GM12801 (cell line): ENCODE data around the gene ZSCAN5B.
"Not testable (repeated sequence)": the region's sequence is repeated elsewhere in the genome, so short reads cannot be mapped to it uniquely, and the experiment has no call there.

ENCODE experiments used
- CTCF ChIP-seq: IDR thresholded peaks from one replicate; pipeline ENCODE4 v1.5.1; 2011; ENCODE audit warnings: control low read depth; ENCODE audit not compliant: insufficient read length; ENCODE audit errors: extremely low read depth

Gene ZSCAN5B

DNA sequence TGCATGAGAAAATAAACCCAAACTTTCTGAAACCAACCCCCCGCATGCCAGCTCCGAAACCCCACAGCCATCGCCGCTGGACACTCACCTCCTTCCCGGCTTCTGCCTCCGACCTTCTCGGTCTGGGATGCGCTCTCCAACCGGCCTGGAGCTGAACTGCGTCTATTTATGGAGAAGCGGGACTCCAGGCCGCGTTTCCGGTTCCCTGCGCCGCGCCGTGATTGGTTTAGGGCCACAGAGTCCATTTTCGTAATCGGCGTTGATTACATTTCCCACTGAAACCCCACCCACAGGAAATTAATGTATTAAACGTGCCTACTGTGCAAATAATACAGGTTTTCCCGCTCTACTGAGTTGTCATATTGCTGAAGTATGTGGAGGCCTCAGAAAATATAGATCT, at the start of gene ZSCAN5B:
TSS of gene ZSCAN5B (minus strand) at position 138 of the 400 bp plus-strand sequence. CDS start 4,731 bp downstream, outside the sequence.
- not testable (repeated sequence) for TF ChIP-seq CTCF

DNA sequence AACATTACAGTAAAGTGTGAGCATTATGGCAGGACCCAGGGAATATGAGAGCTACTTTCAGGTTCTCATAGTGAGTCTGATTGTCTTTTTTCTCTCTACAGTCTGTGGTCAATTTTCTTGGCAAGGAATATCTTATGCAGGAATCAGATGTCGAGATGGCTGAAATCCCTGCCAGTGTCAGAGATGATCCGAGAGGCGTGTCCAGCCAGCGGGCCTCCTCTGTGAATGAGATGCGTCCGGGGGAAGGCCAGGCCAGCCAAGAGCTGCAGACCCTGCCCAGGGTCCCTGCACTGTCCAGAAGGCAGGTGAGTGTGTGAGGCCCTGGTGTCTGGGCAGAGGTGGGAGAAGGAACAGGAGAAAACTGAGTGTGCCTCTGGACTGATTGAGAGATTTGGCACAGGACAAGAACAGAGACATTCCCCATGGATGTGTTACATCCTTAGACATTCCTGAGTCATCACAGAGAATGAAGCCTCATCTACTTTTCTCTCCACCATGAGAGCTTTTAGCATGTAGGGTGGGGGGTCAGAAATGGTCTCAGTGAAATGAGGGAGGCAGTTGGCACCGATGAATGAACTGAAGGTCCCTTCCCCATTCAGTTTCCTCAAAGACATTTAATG, 47.6 kb upstream of the ZSCAN5B start:
- no peak for TF ChIP-seq CTCF

- no peak for TF ChIP-seq CTCF
These were observed 25.9 kb upstream of the ZSCAN5B start for GRCh38 chr19:56223481-56223880.

GRCh38 chr19:56222901-56223300, 25.3 kb upstream of the ZSCAN5B start:
- no peak for TF ChIP-seq CTCF

GRCh38 chr19:56221851-56222250, 24.3 kb upstream of the ZSCAN5B start:
- no peak for TF ChIP-seq CTCF

- TF ChIP-seq CTCF = no peak
These were observed 21.4 kb upstream of the ZSCAN5B start for GRCh38 chr19:56218961-56219360.

GRCh38 chr19:56217039-56217949, 19.7 kb upstream of the ZSCAN5B start:
- TF ChIP-seq CTCF = no peak
